Measurements from ENCODE around the gene PRND.

PRND gene

GRCh38 chr20:4721719-4722118, at the start of gene PRND:
TSS of gene PRND (plus strand) at chr20:4721909. CDS start at chr20:4724552, 2,643 bp downstream.
- Histone ChIP-seq H3K27me3 (ENCODE audit: control insufficient read depth in 2 of 2, insufficient read depth in 2 of 2, low read length in 2 of 2) (no peaks in the 10 kb centered on the region), H3K36me3 (ENCODE audit: control insufficient read depth in 2 of 2, insufficient read depth in 2 of 2, low read length in 2 of 2) (no peaks in the 10 kb centered on the region), H3K9me3 (ENCODE audit: control insufficient read depth in 2 of 2, low read length in 2 of 2) (no peaks in the 10 kb centered on the region), H3K27ac (ENCODE audit: low read depth in 2 of 2, low read length in 2 of 2) (peak within 1 kb of the TSS in 1 of 2 donors; percentile 4), H3K4me3 (ENCODE audit: low read length in 2 of 2) (no peak within 1 kb of the TSS), H3K9ac (ENCODE audit: low read depth in 1 of 2, low read length in 2 of 2) (no peak within 1 kb of the TSS), H3K4me1 (ENCODE audit: control insufficient read depth in 2 of 2, insufficient read depth in 2 of 2, low read length in 2 of 2) (peaks cover 0 to 8% of the 10 kb centered on the region in 2 donors)

DNA sequence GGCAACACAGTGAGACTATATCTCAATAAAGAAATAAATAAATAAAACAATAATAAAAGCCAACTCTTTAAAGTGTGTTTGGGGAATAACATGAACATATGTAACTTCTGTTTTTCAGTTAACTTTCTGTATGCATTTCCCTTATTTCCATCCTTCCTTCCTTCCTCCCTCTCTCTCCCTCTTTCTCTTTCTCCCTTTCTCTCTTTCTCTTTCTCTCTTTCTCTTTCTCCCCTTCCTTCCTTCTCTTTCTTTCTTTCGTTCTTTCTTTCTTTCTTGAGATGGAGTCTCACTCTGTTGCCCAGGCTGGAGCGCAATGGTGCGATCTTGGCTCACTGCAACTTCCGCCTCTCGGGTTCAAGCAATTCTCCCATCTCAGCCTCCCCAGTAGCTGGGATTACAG, 48.8 kb upstream of the PRND start:
- H3K9me3 ChIP-seq (ENCODE audit: control insufficient read depth in 2 of 2, low read length in 2 of 2): no peaks in the 10 kb centered on the region
- H3K27ac ChIP-seq (ENCODE audit: low read depth in 2 of 2, low read length in 2 of 2): no peak overlapping the region
- H3K36me3 ChIP-seq (ENCODE audit: control insufficient read depth in 2 of 2, insufficient read depth in 2 of 2, low read length in 2 of 2): no peaks in the 10 kb centered on the region
- H3K4me1 ChIP-seq (ENCODE audit: control insufficient read depth in 2 of 2, insufficient read depth in 2 of 2, low read length in 2 of 2): no peaks in the 10 kb centered on the region
- no peaks in the 10 kb centered on the region for H3K27me3 ChIP-seq (ENCODE audit: control insufficient read depth in 2 of 2, insufficient read depth in 2 of 2, low read length in 2 of 2)
- no peak overlapping the region for H3K4me3 ChIP-seq (ENCODE audit: low read length in 2 of 2)
- H3K9ac ChIP-seq (ENCODE audit: low read depth in 1 of 2, low read length in 2 of 2): no peak overlapping the region

DNA sequence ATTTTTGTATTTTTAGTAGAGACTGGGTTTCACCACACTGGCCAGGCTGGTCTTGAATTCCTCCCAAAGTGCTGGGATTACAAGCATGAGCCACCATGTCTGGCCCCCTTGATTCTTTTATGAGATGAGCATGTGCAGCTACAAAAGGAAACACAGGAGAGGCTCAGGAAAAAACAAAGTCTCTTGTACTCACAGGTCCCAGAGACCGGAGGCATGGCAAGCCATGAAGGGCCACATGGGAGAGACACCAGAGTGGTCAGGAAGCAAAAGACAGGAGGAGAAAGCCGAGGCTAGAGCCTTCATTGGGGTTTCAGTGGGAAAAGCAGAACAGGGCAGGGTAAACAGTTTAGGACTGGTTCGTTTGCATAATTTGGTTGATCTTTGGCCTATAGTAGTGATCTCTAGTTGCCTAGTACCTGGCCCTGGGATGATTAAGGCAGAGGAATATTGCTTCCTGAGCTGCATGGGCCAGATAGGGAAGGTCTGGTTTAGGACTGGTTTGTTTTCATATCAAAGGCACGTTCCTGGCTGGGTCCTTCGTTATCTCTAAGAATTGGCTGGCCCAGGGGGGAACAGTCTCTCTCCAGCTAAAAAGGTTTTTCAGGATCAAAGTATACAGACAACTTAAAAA, 48.2 kb upstream of the PRND start:
- Histone ChIP-seq H3K36me3 (ENCODE audit: control insufficient read depth in 2 of 2, insufficient read depth in 2 of 2, low read length in 2 of 2) (no peaks in the 10 kb centered on the region), H3K27me3 (ENCODE audit: control insufficient read depth in 2 of 2, insufficient read depth in 2 of 2, low read length in 2 of 2) (no peaks in the 10 kb centered on the region), H3K4me3 (ENCODE audit: low read length in 2 of 2) (no peak overlapping the region), H3K9me3 (ENCODE audit: control insufficient read depth in 2 of 2, low read length in 2 of 2) (no peaks in the 10 kb centered on the region), H3K9ac (ENCODE audit: low read depth in 1 of 2, low read length in 2 of 2) (no peak overlapping the region), H3K4me1 (ENCODE audit: control insufficient read depth in 2 of 2, insufficient read depth in 2 of 2, low read length in 2 of 2) (no peaks in the 10 kb centered on the region), H3K27ac (ENCODE audit: low read depth in 2 of 2, low read length in 2 of 2) (no peak overlapping the region)

GRCh38 chr20:4674672-4675071, 47.0 kb upstream of the PRND start:
- H3K27ac ChIP-seq (ENCODE audit: low read depth in 2 of 2, low read length in 2 of 2): no peak overlapping the region
- H3K9me3 ChIP-seq (ENCODE audit: control insufficient read depth in 2 of 2, low read length in 2 of 2): no peaks in the 10 kb centered on the region
- H3K27me3 ChIP-seq (ENCODE audit: control insufficient read depth in 2 of 2, insufficient read depth in 2 of 2, low read length in 2 of 2): no peaks in the 10 kb centered on the region
- no peak overlapping the region for H3K9ac ChIP-seq (ENCODE audit: low read depth in 1 of 2, low read length in 2 of 2)
- H3K4me1 ChIP-seq (ENCODE audit: control insufficient read depth in 2 of 2, insufficient read depth in 2 of 2, low read length in 2 of 2): no peaks in the 10 kb centered on the region
- H3K4me3 ChIP-seq (ENCODE audit: low read length in 2 of 2): no peak overlapping the region
- no peaks in the 10 kb centered on the region for H3K36me3 ChIP-seq (ENCODE audit: control insufficient read depth in 2 of 2, insufficient read depth in 2 of 2, low read length in 2 of 2)

DNA sequence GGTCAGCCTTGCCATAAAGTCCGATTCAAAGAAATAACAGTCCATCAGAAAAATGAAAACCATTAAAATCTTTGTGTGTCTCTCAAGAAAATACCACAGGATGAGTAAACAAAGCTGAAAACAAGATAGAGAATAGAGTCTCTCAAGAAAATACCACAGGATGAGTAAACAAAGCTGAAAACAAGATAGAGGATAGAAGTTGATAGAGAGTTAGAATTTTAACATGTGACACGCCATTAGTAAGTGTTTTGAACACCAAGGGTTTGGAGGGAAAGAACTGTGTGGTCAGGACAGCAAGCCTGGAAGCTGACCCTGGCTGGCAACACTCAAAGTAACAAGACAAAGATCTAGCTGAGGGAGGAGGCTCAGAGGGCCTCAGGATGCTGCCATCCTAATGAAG, 43.9 kb upstream of the PRND start:
- H3K4me1 ChIP-seq (ENCODE audit: control insufficient read depth in 2 of 2, insufficient read depth in 2 of 2, low read length in 2 of 2): no peaks in the 10 kb centered on the region
- no peaks in the 10 kb centered on the region for H3K36me3 ChIP-seq (ENCODE audit: control insufficient read depth in 2 of 2, insufficient read depth in 2 of 2, low read length in 2 of 2)
- no peak overlapping the region for H3K27ac ChIP-seq (ENCODE audit: low read depth in 2 of 2, low read length in 2 of 2)
- H3K27me3 ChIP-seq (ENCODE audit: control insufficient read depth in 2 of 2, insufficient read depth in 2 of 2, low read length in 2 of 2): peaks cover 3 to 4% of the 10 kb centered on the region in 2 donors
- no peak overlapping the region for H3K4me3 ChIP-seq (ENCODE audit: low read length in 2 of 2)
- no peaks in the 10 kb centered on the region for H3K9me3 ChIP-seq (ENCODE audit: control insufficient read depth in 2 of 2, low read length in 2 of 2)
- H3K9ac ChIP-seq (ENCODE audit: low read depth in 1 of 2, low read length in 2 of 2): no peak overlapping the region

GRCh38 chr20:4681401-4681800, 40.3 kb upstream of the PRND start:
- H3K4me3 ChIP-seq (ENCODE audit: low read length in 2 of 2): no peak overlapping the region
- H3K9me3 ChIP-seq (ENCODE audit: control insufficient read depth in 2 of 2, low read length in 2 of 2): no peaks in the 10 kb centered on the region
- H3K27me3 ChIP-seq (ENCODE audit: control insufficient read depth in 2 of 2, insufficient read depth in 2 of 2, low read length in 2 of 2): peaks cover 3 to 4% of the 10 kb centered on the region in 2 donors
- H3K27ac ChIP-seq (ENCODE audit: low read depth in 2 of 2, low read length in 2 of 2): no peak overlapping the region
- peaks cover 0 to 9% of the 10 kb centered on the region in 2 donors for H3K4me1 ChIP-seq (ENCODE audit: control insufficient read depth in 2 of 2, insufficient read depth in 2 of 2, low read length in 2 of 2)
- H3K36me3 ChIP-seq (ENCODE audit: control insufficient read depth in 2 of 2, insufficient read depth in 2 of 2, low read length in 2 of 2): no peaks in the 10 kb centered on the region
- H3K9ac ChIP-seq (ENCODE audit: low read depth in 1 of 2, low read length in 2 of 2): no peak overlapping the region

DNA sequence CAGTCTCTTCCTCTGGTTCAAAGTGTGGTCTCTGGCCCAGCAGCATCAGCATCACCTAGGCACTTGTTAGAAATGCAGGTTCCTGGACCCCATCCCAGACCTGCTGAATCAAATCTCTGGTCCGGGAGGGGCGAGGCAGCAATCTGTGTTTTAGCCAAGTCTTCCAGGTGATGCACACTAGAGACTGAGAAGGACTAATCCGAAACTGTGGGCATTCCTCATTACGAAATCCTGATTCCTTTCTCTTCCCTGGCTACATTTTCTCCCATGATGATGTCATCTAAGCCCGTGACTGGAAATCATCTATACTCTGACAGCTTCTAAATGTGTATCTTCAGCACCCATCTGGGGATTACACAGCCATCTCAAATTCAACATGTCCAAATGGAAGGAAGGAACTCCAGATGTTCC, 39.7 kb upstream of the PRND start:
- peaks cover 3 to 4% of the 10 kb centered on the region in 2 donors for H3K27me3 ChIP-seq (ENCODE audit: control insufficient read depth in 2 of 2, insufficient read depth in 2 of 2, low read length in 2 of 2)
- H3K36me3 ChIP-seq (ENCODE audit: control insufficient read depth in 2 of 2, insufficient read depth in 2 of 2, low read length in 2 of 2): no peaks in the 10 kb centered on the region
- no peak overlapping the region for H3K4me3 ChIP-seq (ENCODE audit: low read length in 2 of 2)
- peaks cover 0 to 9% of the 10 kb centered on the region in 2 donors for H3K4me1 ChIP-seq (ENCODE audit: control insufficient read depth in 2 of 2, insufficient read depth in 2 of 2, low read length in 2 of 2)
- H3K9ac ChIP-seq (ENCODE audit: low read depth in 1 of 2, low read length in 2 of 2): no peak overlapping the region
- H3K27ac ChIP-seq (ENCODE audit: low read depth in 2 of 2, low read length in 2 of 2): no peak overlapping the region
- H3K9me3 ChIP-seq (ENCODE audit: control insufficient read depth in 2 of 2, low read length in 2 of 2): no peaks in the 10 kb centered on the region

DNA sequence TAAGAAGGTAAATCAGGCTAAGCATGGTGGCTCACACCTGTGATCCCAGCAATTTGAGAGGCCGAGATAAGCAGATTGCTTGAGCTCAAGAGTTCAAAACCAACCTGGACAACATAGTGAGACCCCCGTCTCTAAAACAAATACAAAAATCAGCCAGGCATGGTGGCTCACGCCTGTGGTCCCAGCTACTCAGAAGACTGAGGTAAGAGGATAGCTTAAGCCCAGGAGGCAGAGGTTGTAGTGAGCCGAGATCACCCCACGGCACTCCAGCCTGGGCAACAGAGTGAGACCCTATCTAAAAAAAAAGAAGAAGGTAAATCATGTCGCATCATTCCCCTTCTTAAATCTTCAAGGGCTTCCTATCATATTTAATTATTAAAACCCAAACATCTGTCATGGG, 39.0 kb upstream of the PRND start:
- H3K4me1 ChIP-seq (ENCODE audit: control insufficient read depth in 2 of 2, insufficient read depth in 2 of 2, low read length in 2 of 2): peaks cover 0 to 9% of the 10 kb centered on the region in 2 donors
- H3K27ac ChIP-seq (ENCODE audit: low read depth in 2 of 2, low read length in 2 of 2): no peak overlapping the region
- H3K4me3 ChIP-seq (ENCODE audit: low read length in 2 of 2): no peak overlapping the region
- no peaks in the 10 kb centered on the region for H3K36me3 ChIP-seq (ENCODE audit: control insufficient read depth in 2 of 2, insufficient read depth in 2 of 2, low read length in 2 of 2)
- peaks cover 3 to 4% of the 10 kb centered on the region in 2 donors for H3K27me3 ChIP-seq (ENCODE audit: control insufficient read depth in 2 of 2, insufficient read depth in 2 of 2, low read length in 2 of 2)
- no peak overlapping the region for H3K9ac ChIP-seq (ENCODE audit: low read depth in 1 of 2, low read length in 2 of 2)
- no peaks in the 10 kb centered on the region for H3K9me3 ChIP-seq (ENCODE audit: control insufficient read depth in 2 of 2, low read length in 2 of 2)

DNA sequence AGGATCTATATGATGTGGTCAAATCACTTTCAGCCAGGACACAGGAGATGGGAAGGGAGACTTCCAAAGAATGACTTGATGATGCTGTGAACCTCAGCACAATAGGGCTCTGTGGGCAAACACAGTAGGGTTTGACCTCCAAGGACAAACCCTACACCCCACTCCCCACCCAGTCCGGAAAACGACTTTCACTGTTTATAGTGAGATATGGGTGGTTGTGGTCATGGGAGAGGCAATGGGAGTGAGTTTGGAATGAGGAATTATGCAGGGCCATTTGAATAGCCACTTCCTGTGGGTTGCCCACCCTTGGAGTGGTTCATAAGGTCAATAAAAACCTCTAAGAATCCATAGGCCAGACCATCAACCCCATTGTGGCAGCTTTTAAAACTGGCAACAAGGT, 38.4 kb upstream of the PRND start:
- Histone ChIP-seq H3K9ac (ENCODE audit: low read depth in 1 of 2, low read length in 2 of 2) (no peak overlapping the region), H3K9me3 (ENCODE audit: control insufficient read depth in 2 of 2, low read length in 2 of 2) (no peaks in the 10 kb centered on the region), H3K4me3 (ENCODE audit: low read length in 2 of 2) (no peak overlapping the region), H3K27ac (ENCODE audit: low read depth in 2 of 2, low read length in 2 of 2) (no peak overlapping the region), H3K4me1 (ENCODE audit: control insufficient read depth in 2 of 2, insufficient read depth in 2 of 2, low read length in 2 of 2) (peaks cover 0 to 9% of the 10 kb centered on the region in 2 donors), H3K36me3 (ENCODE audit: control insufficient read depth in 2 of 2, insufficient read depth in 2 of 2, low read length in 2 of 2) (no peaks in the 10 kb centered on the region), H3K27me3 (ENCODE audit: control insufficient read depth in 2 of 2, insufficient read depth in 2 of 2, low read length in 2 of 2) (peaks cover 3 to 4% of the 10 kb centered on the region in 2 donors)

- Histone ChIP-seq H3K9ac (ENCODE audit: low read depth in 1 of 2, low read length in 2 of 2) (no peak overlapping the region), H3K4me3 (ENCODE audit: low read length in 2 of 2) (no peak overlapping the region), H3K4me1 (ENCODE audit: control insufficient read depth in 2 of 2, insufficient read depth in 2 of 2, low read length in 2 of 2) (peaks cover 0 to 9% of the 10 kb centered on the region in 2 donors), H3K27ac (ENCODE audit: low read depth in 2 of 2, low read length in 2 of 2) (peak overlapping the region in 1 of 2 donors; percentile 20), H3K36me3 (ENCODE audit: control insufficient read depth in 2 of 2, insufficient read depth in 2 of 2, low read length in 2 of 2) (no peaks in the 10 kb centered on the region), H3K9me3 (ENCODE audit: control insufficient read depth in 2 of 2, low read length in 2 of 2) (no peaks in the 10 kb centered on the region), H3K27me3 (ENCODE audit: control insufficient read depth in 2 of 2, insufficient read depth in 2 of 2, low read length in 2 of 2) (peaks cover 3 to 4% of the 10 kb centered on the region in 2 donors)
Observed at GRCh38 chr20:4684837-4685413, 36.8 kb upstream of the PRND start.

All from mucosa of rectum (tissue), 2 donors.